AG04450 (cell line): ENCODE data around the gene RTF2. TPM values are rescaled to one million over a fixed set of nuclear protein-coding genes. Genes with fewer than 3 reads are reported as not detected.

Experiments
- CTCF ChIA-PET: fragments of 300-600, 350-600 bp; formaldehyde crosslinking; extraction: SDS; loops from one replicate; lab custom pipeline; 2022; ENCODE audit warnings: antibody characterized with exemption, inconsistent platforms; lab: Charles Lee
- POLR2A ChIA-PET: fragments of 350-600 bp; formaldehyde crosslinking; extraction: SDS; loops from one replicate; lab custom pipeline; 2021; ENCODE audit warnings: antibody characterized with exemption, inconsistent platforms; lab: Yijun Ruan, JAX
- DNase-seq: peaks from one replicate; pipeline ENCODE4 v3.0.0-alpha.2; 2011; ENCODE audit warnings: low read depth, low spot score
- H3K27ac ChIP-seq: one replicate; pipeline ENCODE4 v1.5.1; 2012; ENCODE audit warnings: low read depth, low read length, control low read depth
- H3K27me3 ChIP-seq: one replicate; pipeline ENCODE4 v1.6.0; 2012; ENCODE audit warnings: low read length; ENCODE audit not compliant: control insufficient read depth, insufficient read depth
- H3K4me3 ChIP-seq: 2 replicates; pipeline ENCODE4 v1.5.1; 2011; ENCODE audit warnings: mild to moderate bottlenecking, low read depth, low read length, control low read depth
- H3K9me3 ChIP-seq: 2 replicates; pipeline ENCODE4 v1.5.1; 2012; ENCODE audit warnings: low read length; ENCODE audit not compliant: control insufficient read depth, insufficient read depth
- polyA plus RNA-seq: library from polyadenylated mRNA; depleted of rRNA; stranded (reverse); fragments of >200 nt; gene quantifications from 2 replicates; pipeline ENCODE4 v1.2.3, GENCODE V29; 2011
- TF ChIP-seq, protein P1 (sequence below): IDR thresholded peaks from 2 replicates; pipeline ENCODE4 v1.5.1; 2011; ENCODE audit warnings: low read depth, low read length, control low read depth, inconsistent platforms

The RTF2 gene
- polyA plus RNA-seq, 1 experiment = 147 TPM

DNA sequence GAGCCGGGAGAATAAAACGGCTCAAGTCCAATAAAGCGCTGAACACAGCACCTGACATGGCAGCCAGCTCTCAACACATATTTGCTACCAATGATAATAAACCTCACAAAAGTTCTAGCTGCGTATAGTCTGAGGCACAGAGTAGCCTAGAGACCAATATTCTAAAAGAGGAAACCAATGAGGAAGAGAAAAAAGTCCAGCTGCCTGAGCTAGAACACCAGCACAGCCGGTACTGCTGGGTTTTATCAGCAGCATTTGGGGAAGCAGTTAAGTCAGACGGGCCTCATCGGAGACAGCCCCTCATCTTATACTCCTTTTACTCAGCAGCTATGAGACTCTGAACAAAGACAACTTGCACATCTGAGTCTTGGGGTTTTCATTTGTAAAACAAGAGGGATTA lies 2.4 kb upstream of the RTF2 start:
- Histone ChIP-seq H3K4me3 (no peak overlapping the region), H3K27ac (no peak overlapping the region), H3K9me3 (no peaks in the 10 kb centered on the region), H3K27me3 (no peaks in the 10 kb centered on the region)
- CTCF ChIA-PET = no interaction called here
- no peak for DNase-seq
- POLR2A ChIA-PET = no interaction called here
- TF ChIP-seq, protein P1, sequence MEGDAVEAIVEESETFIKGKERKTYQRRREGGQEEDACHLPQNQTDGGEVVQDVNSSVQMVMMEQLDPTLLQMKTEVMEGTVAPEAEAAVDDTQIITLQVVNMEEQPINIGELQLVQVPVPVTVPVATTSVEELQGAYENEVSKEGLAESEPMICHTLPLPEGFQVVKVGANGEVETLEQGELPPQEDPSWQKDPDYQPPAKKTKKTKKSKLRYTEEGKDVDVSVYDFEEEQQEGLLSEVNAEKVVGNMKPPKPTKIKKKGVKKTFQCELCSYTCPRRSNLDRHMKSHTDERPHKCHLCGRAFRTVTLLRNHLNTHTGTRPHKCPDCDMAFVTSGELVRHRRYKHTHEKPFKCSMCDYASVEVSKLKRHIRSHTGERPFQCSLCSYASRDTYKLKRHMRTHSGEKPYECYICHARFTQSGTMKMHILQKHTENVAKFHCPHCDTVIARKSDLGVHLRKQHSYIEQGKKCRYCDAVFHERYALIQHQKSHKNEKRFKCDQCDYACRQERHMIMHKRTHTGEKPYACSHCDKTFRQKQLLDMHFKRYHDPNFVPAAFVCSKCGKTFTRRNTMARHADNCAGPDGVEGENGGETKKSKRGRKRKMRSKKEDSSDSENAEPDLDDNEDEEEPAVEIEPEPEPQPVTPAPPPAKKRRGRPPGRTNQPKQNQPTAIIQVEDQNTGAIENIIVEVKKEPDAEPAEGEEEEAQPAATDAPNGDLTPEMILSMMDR = no peak

- Histone ChIP-seq H3K27ac (peak overlapping the region; percentile 92), H3K27me3 (no peaks in the 10 kb centered on the region), H3K9me3 (no peaks in the 10 kb centered on the region), H3K4me3 (peak overlapping the region; percentile 67)
- DNase-seq = no peak
- ChIA-PET POLR2A (interaction anchor here (1.0 to 2.8 kb wide), 4 partner anchors 28 to 76 kb away, joined by 4 to 8 read pairs (median 4); partner anchors contain the start of genes AURKA, CASS4 and CSTF1), CTCF (no interaction called here)
- TF ChIP-seq, protein P1 = no peak
Measured at GRCh38 chr20:56467968-56468315, 485 bp upstream of the RTF2 start.

GRCh38 chr20:56469077-56469449 lies 636 bp downstream of the RTF2 start:
- no peak overlapping the region for H3K27ac ChIP-seq
- TF ChIP-seq, protein P1 = no peak
- no peaks in the 10 kb centered on the region for H3K9me3 ChIP-seq
- no peak for DNase-seq
- H3K27me3 ChIP-seq = no peaks in the 10 kb centered on the region
- ChIA-PET POLR2A (interaction anchor here (1.0 to 2.8 kb wide), 4 partner anchors 29 to 77 kb away, joined by 4 to 8 read pairs (median 4); partner anchors contain the start of genes AURKA, CASS4 and CSTF1), CTCF (interaction anchor here (1.6 kb wide), 1 partner anchor 71 kb away, joined by 8 read pairs; no protein-coding TSS in a partner anchor)
- H3K4me3 ChIP-seq = peak overlapping the region; percentile 96

DNA sequence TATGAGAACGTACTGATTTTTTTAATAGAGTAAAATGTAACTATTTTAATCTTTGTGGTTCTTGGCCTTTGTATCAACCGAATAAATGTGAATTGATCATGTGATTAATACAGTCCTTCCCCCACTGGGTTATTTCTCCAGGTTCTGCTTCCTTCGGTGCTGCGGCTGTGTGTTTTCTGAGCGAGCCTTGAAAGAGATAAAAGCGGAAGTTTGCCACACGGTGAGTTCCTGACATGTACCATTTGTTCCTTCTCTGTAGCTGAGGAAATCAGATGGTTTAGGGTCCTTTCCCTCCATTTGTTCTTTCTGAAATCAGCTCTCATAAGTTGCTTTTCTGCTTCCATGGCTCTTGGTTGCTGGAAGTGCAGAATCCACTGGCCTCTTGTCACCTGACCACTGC lies 15.5 kb downstream of the RTF2 start:
- ChIA-PET CTCF (interaction anchor here (0.9 kb wide), 1 partner anchor 85 kb away, joined by 4 read pairs; no protein-coding TSS in a partner anchor), POLR2A (no interaction called here)
- Histone ChIP-seq H3K4me3 (no peak overlapping the region), H3K9me3 (no peaks in the 10 kb centered on the region), H3K27me3 (no peaks in the 10 kb centered on the region), H3K27ac (no peak overlapping the region)
- no peak for DNase-seq
- TF ChIP-seq, protein P1 = no peak

DNA sequence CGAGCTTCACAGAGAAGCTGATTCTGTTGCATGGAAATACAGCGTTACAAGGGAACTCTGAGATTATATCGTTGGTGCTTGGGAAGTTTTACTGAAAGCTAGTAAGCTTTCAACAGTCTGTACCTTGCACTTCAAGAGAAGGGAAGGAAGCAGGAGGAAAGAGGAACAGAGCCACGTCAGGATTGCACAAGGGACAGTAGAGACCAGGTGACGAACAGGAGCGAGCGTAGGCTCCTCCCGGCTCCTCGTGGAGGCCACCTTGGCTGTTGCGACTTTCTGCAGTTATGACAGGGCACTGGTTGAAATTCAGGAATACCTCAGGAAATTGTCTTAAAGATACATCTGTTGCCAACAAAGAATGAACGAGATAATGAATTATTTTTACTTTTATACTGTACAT lies 18.8 kb downstream of the RTF2 start:
- DNase-seq = no peak
- Histone ChIP-seq H3K27ac (no peak overlapping the region), H3K27me3 (no peaks in the 10 kb centered on the region), H3K4me3 (no peak overlapping the region), H3K9me3 (no peaks in the 10 kb centered on the region)
- ChIA-PET CTCF (no interaction called here), POLR2A (no interaction called here)
- TF ChIP-seq, protein P1 = no peak
